Activated CD4-positive, alpha-beta T cell treated with anti-CD3 and anti-CD28 coated beads, Interleukin-2, amount 10 ng/mL, durations not matched to agents 7 days and 5 days (primary cell): Measurements from ENCODE around the gene IL1RN. TPM values are rescaled to one million over a fixed set of nuclear protein-coding genes. Genes with fewer than 3 reads are reported as not detected.

Experiments
- CTCF ChIA-PET: fragments of 350-600 bp; sonication (Branson Sonifier 250); formaldehyde crosslinking; loops from one replicate; lab custom pipeline; 2021; ENCODE audit warnings: antibody characterized with exemption; lab: Charles Lee
- POLR2A ChIA-PET: fragments of 350-600 bp; sonication (Branson Sonifier 250); formaldehyde crosslinking; loops from one replicate; lab custom pipeline; 2021; ENCODE audit warnings: antibody characterized with exemption; lab: Charles Lee
- DNase-seq: peaks from one replicate; pipeline ENCODE4 v3.0.0-alpha.2; 2020
- H3K27ac Mint-ChIP-seq: one replicate; pipeline ENCODE4 v1.8.0; 2021; ENCODE audit warnings: mild to moderate bottlenecking, moderate library complexity, mixed read lengths
- H3K27me3 Mint-ChIP-seq: one replicate; pipeline ENCODE4 v1.8.0; 2021; ENCODE audit warnings: mixed read lengths
- H3K36me3 Mint-ChIP-seq: one replicate; pipeline ENCODE4 v1.8.0; 2021; ENCODE audit warnings: low read depth, mixed read lengths
- H3K4me1 Mint-ChIP-seq: one replicate; pipeline ENCODE4 v1.8.0; 2021; ENCODE audit warnings: mixed read lengths
- H3K4me3 Mint-ChIP-seq: one replicate; pipeline ENCODE4 v1.8.0; 2021; ENCODE audit warnings: mild to moderate bottlenecking, moderate library complexity, mixed read lengths
- H3K9me3 Mint-ChIP-seq: one replicate; pipeline ENCODE4 v1.8.0; 2021; ENCODE audit warnings: mixed read lengths
- total RNA-seq, 2 experiments: library from RNA; stranded (reverse); gene quantifications; one replicate each; pipeline ENCODE4 v1.2.3, GENCODE V29; 2021

Gene IL1RN
- total RNA-seq, 2 experiments from 2014 or later = 0.37 to 0.48 TPM

DNA sequence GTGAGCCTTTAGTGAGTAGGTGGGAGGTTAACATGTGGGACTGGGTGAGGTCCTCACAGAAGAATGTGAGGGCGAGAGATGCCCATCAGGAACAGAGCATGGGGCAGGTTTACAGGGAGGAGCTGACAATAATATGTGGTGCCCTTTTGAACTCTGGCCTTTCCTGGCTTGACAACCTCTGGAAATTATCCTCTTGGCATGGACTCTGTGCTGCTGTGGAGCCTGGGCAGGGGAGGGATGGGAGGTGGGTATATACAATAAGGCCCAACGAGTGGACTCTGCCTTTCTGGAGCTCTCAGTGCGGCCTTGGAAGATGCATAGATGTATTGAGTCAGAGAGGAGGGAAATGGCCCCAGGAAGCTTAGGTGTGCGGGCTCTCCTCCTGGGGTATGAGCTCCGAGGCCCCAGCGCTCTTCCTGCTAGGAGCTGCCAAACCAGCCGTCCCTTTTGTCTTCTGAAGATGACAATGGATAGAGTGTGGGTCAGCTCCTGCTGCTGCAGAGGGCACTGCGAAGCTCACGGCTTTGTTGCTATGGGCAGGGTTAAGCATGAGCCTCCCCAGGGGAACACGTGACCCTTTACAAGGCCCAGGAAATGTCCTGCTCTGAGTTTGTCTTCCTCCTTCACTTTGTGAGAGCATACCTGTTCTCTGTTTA, 37.7 kb downstream of the IL1RN start:
- Mint-ChIP-seq H3K4me1 (peaks cover 56% of the 10 kb centered on the region), H3K36me3 (peaks cover 12% of the 10 kb centered on the region), H3K4me3 (no peak overlapping the region), H3K9me3 (peaks cover 3% of the 10 kb centered on the region), H3K27me3 (no peaks in the 10 kb centered on the region), H3K27ac (no peak overlapping the region)
- POLR2A ChIA-PET = interaction anchor here (1.1 kb wide), 1 partner anchor 9 kb away, joined by 4 read pairs; the partner anchor contains the start of gene PSD4
- CTCF ChIA-PET = interaction anchor here (0.6 to 1.6 kb wide), 8 partner anchors 9 to 455 kb away, joined by 3 to 10 read pairs (median 3); partner anchors contain the start of gene PSD4
- no peak for DNase-seq

DNA sequence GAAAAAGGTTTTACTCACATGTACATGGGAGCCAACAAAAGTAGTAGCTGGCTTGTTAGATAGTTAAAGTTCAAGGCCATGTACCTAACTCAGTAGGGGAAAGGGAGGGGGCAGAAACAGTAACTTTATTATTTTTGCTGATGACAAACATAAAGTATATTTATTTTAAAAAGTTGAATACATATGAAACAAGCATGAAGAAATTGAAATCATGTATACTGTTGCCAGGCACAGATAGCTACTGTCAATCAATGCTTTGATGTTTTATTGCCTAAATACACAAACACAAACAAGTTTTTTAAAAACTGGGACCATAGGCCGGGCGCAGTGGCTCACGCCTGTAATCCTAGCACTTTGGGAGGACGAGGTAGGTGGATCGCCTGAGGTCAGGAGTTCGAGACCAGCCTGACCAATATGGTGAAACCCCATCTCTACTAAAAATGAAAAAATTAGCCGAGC, 38.8 kb downstream of the IL1RN start:
- Mint-ChIP-seq H3K9me3 (peaks cover 7% of the 10 kb centered on the region), H3K4me1 (peaks cover 60% of the 10 kb centered on the region), H3K27ac (peak overlapping the region; percentile 90)

DNA sequence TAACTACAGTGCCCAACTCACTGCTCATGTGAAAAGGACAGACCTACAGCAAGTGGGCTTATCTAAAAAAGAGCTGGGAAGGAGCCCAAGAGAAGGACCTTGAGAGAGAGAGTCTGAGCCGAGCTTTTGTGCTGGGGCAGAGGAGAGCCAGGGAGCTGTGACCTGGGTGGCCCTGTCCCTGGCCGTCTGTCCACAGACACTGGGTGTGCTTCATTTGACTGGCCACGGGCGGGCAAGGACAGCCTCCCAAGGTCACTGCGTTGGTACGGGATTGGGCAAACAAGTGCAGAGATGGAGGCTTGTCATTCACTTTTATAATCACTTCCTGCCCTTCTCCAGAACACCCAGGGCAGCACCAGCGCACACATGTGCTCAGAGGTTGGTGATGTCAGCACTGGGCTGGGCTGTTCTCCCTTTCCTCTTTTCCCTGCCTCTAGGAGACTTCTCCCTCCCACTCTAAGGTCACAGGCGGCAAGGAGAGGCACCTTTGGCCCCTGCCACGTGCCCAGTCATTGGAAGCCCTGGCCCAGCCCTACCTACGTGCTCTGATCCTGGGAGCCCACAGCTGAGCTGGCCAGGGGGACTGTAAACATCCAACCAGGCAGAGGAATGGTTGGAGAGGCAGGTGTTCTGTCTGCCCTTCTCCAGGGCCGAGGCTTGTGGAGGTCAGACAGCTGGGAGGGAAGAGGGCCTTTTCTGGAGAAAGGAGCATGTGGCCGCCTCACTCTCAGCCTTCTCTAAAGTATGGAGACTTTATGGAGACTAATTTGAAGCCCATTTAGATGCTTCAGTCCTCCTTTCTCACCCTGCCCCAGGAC, 39.9 kb downstream of the IL1RN start:
- peaks cover 71% of the 10 kb centered on the region for H3K4me1 Mint-ChIP-seq
- H3K9me3 Mint-ChIP-seq = peaks cover 7% of the 10 kb centered on the region
- ChIA-PET CTCF (interaction anchor here (0.6 to 1.5 kb wide), 4 partner anchors 9 to 37 kb away, joined by 3 to 6 read pairs (median 4); no protein-coding TSS in a partner anchor), POLR2A (no interaction called here)
- peak overlapping the region; percentile 11 for H3K4me3 Mint-ChIP-seq
- H3K27me3 Mint-ChIP-seq = no peaks in the 10 kb centered on the region
- peak overlapping the region; percentile 90 for H3K27ac Mint-ChIP-seq
- peaks cover 24% of the 10 kb centered on the region for H3K36me3 Mint-ChIP-seq
- peak; percentile 43 for DNase-seq

More for the DNA sequence above, 38.8 kb downstream of the IL1RN start:
- H3K4me3 Mint-ChIP-seq = no peak overlapping the region
- no peaks in the 10 kb centered on the region for H3K27me3 Mint-ChIP-seq
- DNase-seq = no peak
- POLR2A ChIA-PET = interaction anchor here (0.7 kb wide), 1 partner anchor 8 kb away, joined by 4 read pairs; no protein-coding TSS in a partner anchor
- CTCF ChIA-PET = interaction anchor here (0.8 to 1.6 kb wide), 4 partner anchors 8 to 40 kb away, joined by 3 to 10 read pairs (median 4); partner anchors contain the start of gene PSD4
- peaks cover 15% of the 10 kb centered on the region for H3K36me3 Mint-ChIP-seq

DNA sequence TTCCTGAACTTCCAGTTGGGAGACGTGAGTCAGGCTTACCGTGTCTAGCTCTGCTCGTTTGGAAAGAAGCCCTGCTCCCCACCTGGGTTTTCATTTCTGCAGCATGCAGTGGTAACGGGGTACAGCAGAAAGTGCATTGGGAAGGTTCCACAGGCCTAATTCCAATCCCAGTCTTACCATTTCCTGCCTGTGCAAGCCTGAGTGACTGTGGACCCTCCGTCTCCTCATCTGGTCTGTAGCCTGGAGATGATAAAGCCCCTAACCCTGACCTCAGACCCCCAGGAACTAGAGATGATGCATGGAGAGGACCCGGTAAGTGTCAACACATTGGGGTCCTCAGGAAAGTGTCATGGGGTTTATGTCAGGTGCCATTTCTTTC, 40.6 kb downstream of the IL1RN start:
- peaks cover 7% of the 10 kb centered on the region for H3K9me3 Mint-ChIP-seq
- H3K36me3 Mint-ChIP-seq = peaks cover 27% of the 10 kb centered on the region
- POLR2A ChIA-PET = no interaction called here
- H3K27me3 Mint-ChIP-seq = no peaks in the 10 kb centered on the region
- peak overlapping the region; percentile 90 for H3K27ac Mint-ChIP-seq
- DNase-seq = no peak
- CTCF ChIA-PET = interaction anchor here (1.2 to 1.5 kb wide), 3 partner anchors 10 to 36 kb away, joined by 3 to 6 read pairs (median 4); no protein-coding TSS in a partner anchor
- H3K4me3 Mint-ChIP-seq = peak overlapping the region; percentile 37
- peaks cover 71% of the 10 kb centered on the region for H3K4me1 Mint-ChIP-seq

DNA sequence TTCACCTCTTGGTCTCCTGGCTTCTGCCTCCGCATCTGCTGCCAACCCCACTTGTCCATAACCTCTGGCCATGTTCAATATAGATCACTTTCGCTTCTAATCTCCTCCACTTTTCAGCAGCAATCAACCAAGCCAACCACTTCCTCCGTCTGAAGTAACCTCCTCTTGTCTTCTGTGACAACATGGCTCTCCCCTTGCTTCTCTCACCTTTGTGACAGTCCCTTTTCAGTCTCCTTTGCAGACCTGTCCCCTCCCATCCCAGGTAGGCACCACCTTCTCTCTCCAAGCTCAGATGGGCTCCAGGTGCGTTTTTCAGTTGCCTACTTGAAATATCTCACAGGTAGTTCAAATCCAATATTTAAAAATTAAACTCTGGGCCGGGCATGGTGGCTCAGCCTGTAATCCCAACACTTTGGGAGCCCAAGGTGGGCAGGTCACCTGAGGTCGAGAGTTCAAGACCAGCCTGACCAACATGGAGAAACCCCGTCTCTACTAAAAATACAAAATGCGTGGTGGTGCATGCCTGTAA, 41.7 kb downstream of the IL1RN start:
- Mint-ChIP-seq H3K27ac (peak overlapping the region; percentile 90), H3K4me3 (peak overlapping the region; percentile 37), H3K9me3 (peaks cover 7% of the 10 kb centered on the region), H3K27me3 (no peaks in the 10 kb centered on the region), H3K36me3 (peaks cover 34% of the 10 kb centered on the region), H3K4me1 (peaks cover 76% of the 10 kb centered on the region)
- ChIA-PET CTCF (interaction anchor here (1.0 kb wide), 1 partner anchor 435 kb away, joined by 3 read pairs; no protein-coding TSS in a partner anchor), POLR2A (no interaction called here)
- peak; percentile 75 for DNase-seq

DNA sequence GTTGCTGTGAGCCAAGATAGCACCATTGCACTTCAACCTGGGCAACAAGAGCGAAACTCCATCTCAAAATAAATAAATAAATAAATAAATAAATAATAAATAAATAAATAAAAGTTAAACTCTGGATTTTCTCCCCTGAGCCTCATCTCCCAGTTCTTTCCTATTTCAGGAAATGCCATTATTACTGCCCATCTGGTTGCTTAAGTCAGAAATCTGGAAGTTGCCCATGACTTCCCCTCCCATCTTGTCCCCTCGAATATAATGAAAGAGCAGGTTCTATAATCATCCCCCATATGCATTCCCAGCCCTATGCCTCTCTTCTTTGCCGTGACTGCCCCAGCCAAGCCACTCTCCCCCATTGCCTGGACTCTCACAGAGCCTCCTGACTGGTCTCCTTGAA, 42.2 kb downstream of the IL1RN start:
- ChIA-PET POLR2A (no interaction called here), CTCF (interaction anchor here (1.0 to 1.7 kb wide), 2 partner anchors 11 to 435 kb away, joined by 3 to 4 read pairs; no protein-coding TSS in a partner anchor)

DNA sequence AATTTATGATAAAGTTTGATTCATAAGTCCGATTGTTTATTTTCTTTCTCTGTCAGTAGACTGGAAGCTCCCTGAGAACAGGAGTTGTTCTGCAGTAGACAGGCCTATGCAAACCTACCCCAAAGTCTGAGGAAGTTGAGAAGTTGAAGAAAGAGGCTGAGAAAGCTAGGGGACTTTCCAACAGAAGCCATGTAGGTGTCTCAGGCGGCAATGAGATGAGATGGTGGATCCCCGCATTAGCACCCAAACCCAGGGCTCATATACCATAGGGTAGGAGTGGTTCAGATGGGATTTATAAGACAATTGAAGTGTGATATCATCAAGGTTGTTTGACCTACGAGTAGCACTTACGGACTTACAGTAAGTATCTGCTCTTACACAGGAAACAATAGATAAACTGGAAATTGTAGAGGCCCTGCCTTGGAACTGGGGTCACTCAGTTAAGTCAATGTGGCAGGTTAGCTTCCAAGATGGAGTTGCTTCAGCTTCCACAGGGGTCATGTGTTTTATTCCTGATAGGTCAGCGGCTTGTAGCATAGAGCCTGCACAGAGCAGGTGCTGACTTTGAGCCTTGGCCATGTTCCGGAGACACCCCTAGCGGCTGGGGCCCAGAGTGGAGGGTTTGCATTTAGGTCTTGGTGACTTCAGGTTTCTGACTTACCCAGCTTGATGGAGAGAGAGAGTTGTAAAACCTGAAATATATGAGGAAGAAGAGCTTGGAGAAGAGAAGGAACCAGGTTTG, 44.1 kb downstream of the IL1RN start:
- CTCF ChIA-PET = interaction anchor here (1.0 to 3.6 kb wide), 9 partner anchors 12 to 219 kb away, joined by 3 to 14 read pairs (median 4); no protein-coding TSS in a partner anchor
- no peak overlapping the region for H3K4me3 Mint-ChIP-seq
- DNase-seq = no peak
- POLR2A ChIA-PET = no interaction called here
- H3K27ac Mint-ChIP-seq = peak overlapping the region; percentile 56
- peaks cover 2% of the 10 kb centered on the region for H3K27me3 Mint-ChIP-seq
- H3K9me3 Mint-ChIP-seq = peaks cover 7% of the 10 kb centered on the region
- peaks cover 73% of the 10 kb centered on the region for H3K4me1 Mint-ChIP-seq
- peaks cover 57% of the 10 kb centered on the region for H3K36me3 Mint-ChIP-seq

More for the DNA sequence above, 42.2 kb downstream of the IL1RN start:
- Mint-ChIP-seq H3K4me1 (peaks cover 72% of the 10 kb centered on the region), H3K4me3 (peak overlapping the region; percentile 17), H3K36me3 (peaks cover 39% of the 10 kb centered on the region), H3K27ac (peak overlapping the region; percentile 90), H3K9me3 (peaks cover 7% of the 10 kb centered on the region), H3K27me3 (no peaks in the 10 kb centered on the region)
- DNase-seq = no peak

DNA sequence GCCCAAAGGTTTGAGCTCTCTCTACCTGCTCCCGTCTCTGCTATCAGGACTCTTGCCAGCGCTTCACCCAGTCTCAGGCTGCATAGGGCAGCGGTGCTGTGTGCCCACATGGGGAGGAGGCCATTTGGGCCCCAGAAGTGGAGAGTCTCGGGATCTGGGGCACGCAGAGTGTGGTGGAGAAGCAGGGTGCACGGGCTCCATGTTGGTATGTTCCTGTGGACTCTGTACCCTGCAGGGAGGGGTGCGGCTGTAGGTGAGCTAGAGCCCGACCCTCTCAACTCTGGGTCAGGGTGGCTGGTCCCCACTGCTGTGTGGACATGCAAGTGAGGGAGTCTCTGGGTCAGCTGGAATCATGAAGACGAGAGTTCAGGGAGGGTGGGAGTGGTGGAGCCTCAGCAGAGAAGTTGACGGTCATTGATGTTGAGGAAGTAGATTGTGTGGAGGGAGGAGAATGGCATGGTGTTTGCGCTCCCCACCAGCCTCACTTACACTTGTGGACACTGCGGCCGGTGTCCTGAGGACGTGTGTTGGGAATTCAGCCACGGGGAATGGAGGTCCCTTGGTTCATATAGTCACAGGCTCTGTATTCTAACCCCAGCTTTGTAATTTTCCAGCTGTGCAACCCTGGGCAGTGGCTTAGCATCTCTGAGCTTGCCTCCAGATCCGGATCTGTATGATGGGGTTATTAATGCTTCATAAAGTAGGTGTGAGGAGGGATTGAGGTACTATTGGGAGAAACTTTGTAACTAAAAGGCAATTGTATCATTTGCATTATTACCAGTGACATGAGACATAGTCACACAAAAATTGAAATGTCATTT, 45.5 kb downstream of the IL1RN start:
- Mint-ChIP-seq H3K4me3 (peak overlapping the region; percentile 84), H3K9me3 (peaks cover 7% of the 10 kb centered on the region), H3K4me1 (peaks cover 73% of the 10 kb centered on the region), H3K27ac (peak overlapping the region; percentile 88), H3K27me3 (peaks cover 2% of the 10 kb centered on the region), H3K36me3 (peaks cover 71% of the 10 kb centered on the region)
- POLR2A ChIA-PET = interaction anchor here (0.7 to 1.5 kb wide), 2 partner anchors 16 to 35 kb away, joined by 6 to 7 read pairs; no protein-coding TSS in a partner anchor
- DNase-seq = no peak
- CTCF ChIA-PET = interaction anchor here (1.2 to 5.1 kb wide), 12 partner anchors 7 to 217 kb away, joined by 4 to 40 read pairs (median 9); no protein-coding TSS in a partner anchor

DNA sequence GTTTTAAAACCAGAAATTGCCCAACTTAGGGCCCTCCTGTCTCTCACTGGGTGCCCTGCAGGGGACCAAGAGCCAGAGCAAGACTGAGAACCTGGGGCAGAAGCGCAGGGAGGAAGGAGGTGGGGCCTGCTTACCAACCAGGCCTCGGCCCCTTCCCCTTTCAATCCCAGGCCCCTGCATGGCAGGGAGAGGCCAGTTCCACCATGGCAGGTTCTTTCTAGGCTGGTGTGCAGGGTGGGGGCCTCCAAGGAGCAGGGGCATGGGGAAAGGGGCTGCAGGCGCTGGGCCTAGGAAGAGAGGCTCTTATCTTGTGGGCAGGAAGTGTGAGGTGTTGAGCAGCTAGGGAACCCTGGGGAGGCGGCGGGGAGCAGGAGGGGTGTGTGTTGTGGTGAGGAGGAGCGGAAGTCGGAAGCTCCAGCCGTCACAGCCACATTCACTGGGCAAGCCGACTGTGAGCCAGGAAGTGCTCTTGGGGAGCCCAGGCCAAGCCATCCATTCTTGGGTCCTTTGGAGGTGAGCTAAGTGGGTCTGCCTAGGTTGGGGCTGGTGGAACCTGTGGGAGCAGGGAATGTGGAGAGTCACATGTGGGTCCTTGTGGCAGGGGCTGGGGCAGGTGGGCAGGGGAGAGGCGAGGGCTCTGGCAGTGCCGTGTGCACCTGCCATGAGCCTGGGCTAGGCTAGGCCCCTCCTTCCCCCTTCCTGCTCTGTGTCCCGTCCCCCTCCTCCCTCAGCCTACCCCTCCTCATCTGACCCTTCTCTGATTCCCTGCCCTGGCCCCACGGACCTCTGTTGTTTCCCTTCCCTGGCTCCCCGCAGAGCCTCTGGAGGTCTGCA, 46.4 kb downstream of the IL1RN start, which contains the start of gene PSD4:
Gene PSD4, plus strand, starts transcription at position 430 of the 834 bp plus-strand sequence. CDS start 8,486 bp downstream, outside the sequence.
- peak within 1 kb of the TSS; percentile 84 for H3K4me3 Mint-ChIP-seq
- CTCF ChIA-PET = interaction anchor here (0.8 to 5.1 kb wide), 19 partner anchors 8 to 216 kb away, joined by 3 to 40 read pairs (median 7); no protein-coding TSS in a partner anchor

DNA sequence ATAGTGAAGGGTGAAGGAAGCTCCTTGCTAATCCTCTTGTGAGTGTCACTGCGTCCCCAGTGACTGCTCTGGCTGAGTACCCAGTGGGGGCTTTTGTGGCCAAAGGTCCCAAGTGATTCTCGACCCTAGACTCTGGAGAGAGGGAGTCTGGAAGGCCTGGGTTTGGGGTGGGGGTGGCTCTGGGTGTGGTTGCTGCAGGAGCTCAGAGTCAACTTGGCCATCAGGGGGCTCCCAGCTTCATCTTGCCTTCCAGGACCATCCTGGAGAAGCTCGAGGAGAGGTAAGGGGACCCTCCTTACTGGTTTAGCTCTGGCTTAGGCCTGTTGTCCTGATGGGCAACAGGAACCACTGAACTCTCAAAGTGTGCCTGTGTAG, 47.0 kb downstream of the IL1RN start:
- H3K27me3 Mint-ChIP-seq = peaks cover 2% of the 10 kb centered on the region
- peaks cover 73% of the 10 kb centered on the region for H3K4me1 Mint-ChIP-seq
- CTCF ChIA-PET = interaction anchor here (0.7 to 5.1 kb wide), 26 partner anchors 9 to 548 kb away, joined by 3 to 40 read pairs (median 5); no protein-coding TSS in a partner anchor
- DNase-seq = no peak
- H3K36me3 Mint-ChIP-seq = peaks cover 81% of the 10 kb centered on the region
- H3K4me3 Mint-ChIP-seq = peak overlapping the region; percentile 84
- peak overlapping the region; percentile 88 for H3K27ac Mint-ChIP-seq
- peaks cover 7% of the 10 kb centered on the region for H3K9me3 Mint-ChIP-seq
- POLR2A ChIA-PET = interaction anchor here (0.5 to 1.5 kb wide), 7 partner anchors 8 to 303 kb away, joined by 3 to 8 read pairs (median 4); no protein-coding TSS in a partner anchor

More for the DNA sequence above, 46.4 kb downstream of the IL1RN start, which contains the start of gene PSD4:
- H3K27me3 Mint-ChIP-seq = peaks cover 2% of the 10 kb centered on the region
- H3K4me1 Mint-ChIP-seq = peaks cover 73% of the 10 kb centered on the region
- peaks cover 7% of the 10 kb centered on the region for H3K9me3 Mint-ChIP-seq
- peak within 1 kb of the TSS; percentile 88 for H3K27ac Mint-ChIP-seq
- DNase-seq = peak; percentile 94
- POLR2A ChIA-PET = interaction anchor here (0.6 to 1.5 kb wide), 6 partner anchors 8 to 303 kb away, joined by 3 to 7 read pairs (median 4); no protein-coding TSS in a partner anchor
- peaks cover 79% of the 10 kb centered on the region for H3K36me3 Mint-ChIP-seq
